B cell (primary cell): ENCODE data around the gene SPATA2. TPM values are rescaled to one million over a fixed set of nuclear protein-coding genes. Genes with fewer than 3 reads are reported as not detected.

Source experiments
- ATAC-seq: fragments of 200-7000 bp; cut with Tn5 transposase; one replicate; pipeline ENCODE4 v1.10.0; 2021; ENCODE audit warnings: low read depth, mild to moderate bottlenecking, moderate number of reproducible peaks, moderate library complexity
- CTCF ChIA-PET: fragments of 350-600 bp; sonication (Branson Sonifier 250); formaldehyde crosslinking; loops from one replicate; lab custom pipeline; 2021; ENCODE audit warnings: antibody characterized with exemption, inconsistent platforms; lab: Charles Lee
- POLR2A ChIA-PET: fragments of 350-600 bp; sonication (Branson Sonifier 250); formaldehyde crosslinking; loops from one replicate; lab custom pipeline; 2021; ENCODE audit warnings: antibody characterized with exemption; lab: Charles Lee
- DNase-seq: peaks from one replicate; pipeline ENCODE4 v3.0.0; 2013
- H2AFZ ChIP-seq: 2 replicates; pipeline ENCODE4 v1.6.1; 2012; ENCODE audit warnings: mild to moderate bottlenecking, low read depth, low read length; ENCODE audit not compliant: insufficient read depth, poor library complexity, severe bottlenecking
- H3K27ac ChIP-seq, 2 donors: 1 replicate in 1 of 2; 2 replicates in 1 of 2; pipeline ENCODE4 v1.5.1; 2012 to 2013; ENCODE audit warnings: low read length in 2 of 2, mild to moderate bottlenecking in 2 of 2, moderate library complexity in 1 of 2
- H3K27me3 ChIP-seq, 4 experiments: fragments of 200-600 bp in 1 of 4; sonication (generic) in 1 of 4; replicated peaks in 1 of 4; 1 replicate in 2 of 4; 2 replicates in 2 of 4; pipeline versions ENCODE4 v1.6.1 to v1.7.0; 2013 to 2016; ENCODE audit warnings: low read length in 3 of 4, mild to moderate bottlenecking in 2 of 4, mixed read lengths in 1 of 4, moderate library complexity in 1 of 4; ENCODE audit not compliant: insufficient read depth in 4 of 4, control insufficient read depth in 3 of 4; ENCODE audit errors: control extremely low read depth in 1 of 4
- H3K36me3 ChIP-seq, 2 experiments: replicated peaks in 1 of 2; 1 replicate in 1 of 2; 2 replicates in 1 of 2; pipeline versions ENCODE4 v1.6.1 to v1.7.1; 2013; ENCODE audit warnings: low read length in 1 of 2; ENCODE audit not compliant: insufficient read depth in 2 of 2, control insufficient read depth in 1 of 2; ENCODE audit errors: control extremely low read depth in 1 of 2, extremely low read depth in 1 of 2
- H3K4me1 ChIP-seq, 2 donors: fragments of 200-600 bp in 1 of 2; sonication (generic) in 1 of 2; 1 replicate in 1 of 2; 2 replicates in 1 of 2; pipeline versions ENCODE4 v1.5.1 to v1.6.1; 2013 to 2017; ENCODE audit warnings: low read length in 2 of 2; ENCODE audit not compliant: control insufficient read depth in 2 of 2, insufficient read depth in 2 of 2
- H3K4me2 ChIP-seq: replicated peaks from 2 replicates; pipeline ENCODE3; 2012; ENCODE audit warnings: mild to moderate bottlenecking, low read depth, low read length; ENCODE audit not compliant: poor library complexity, severe bottlenecking
- H3K4me3 ChIP-seq, 5 experiments: fragments of 200-600 bp in 1 of 5; sonication (generic) in 1 of 5; 1 replicate in 3 of 5; 2 replicates in 2 of 5; pipeline versions ENCODE4 v1.5.1 to v1.7.0; 2011 to 2016; ENCODE audit warnings: low read length in 4 of 5, mild to moderate bottlenecking in 4 of 5, low read depth in 2 of 5, control low read depth in 1 of 5, moderate library complexity in 1 of 5; ENCODE audit not compliant: insufficient read depth in 1 of 5; ENCODE audit errors: control extremely low read depth in 1 of 5, extremely low read depth in 1 of 5
- H3K79me2 ChIP-seq: fragments of 200-600 bp; sonication (generic); one replicate; pipeline ENCODE4 v1.6.0; 2016; ENCODE audit warnings: low read length; ENCODE audit not compliant: control insufficient read depth, insufficient read depth
- H3K9ac ChIP-seq: fragments of 200-600 bp; sonication (generic); 2 replicates; pipeline ENCODE4 v1.6.1; 2017; ENCODE audit warnings: mild to moderate bottlenecking, low read length, moderate library complexity
- H3K9me3 ChIP-seq, 3 donors: one replicate each; pipeline versions ENCODE4 v1.6.1 to v1.7.1; 2013; ENCODE audit warnings: low read length in 2 of 3; ENCODE audit not compliant: control insufficient read depth in 2 of 3, insufficient read depth in 1 of 3; ENCODE audit errors: control extremely low read depth in 1 of 3
- H4K20me1 ChIP-seq: 2 replicates; pipeline ENCODE4 v1.6.0; 2012; ENCODE audit warnings: mild to moderate bottlenecking, low read length; ENCODE audit not compliant: insufficient read depth, control insufficient read depth, poor library complexity, severe bottlenecking
- H3K27ac Mint-ChIP-seq: one replicate; pipeline ENCODE4 v1.8.0; 2021; ENCODE audit warnings: mixed read lengths
- H3K27me3 Mint-ChIP-seq: one replicate; pipeline ENCODE4 v1.8.0; 2021; ENCODE audit warnings: mixed read lengths
- H3K4me1 Mint-ChIP-seq: one replicate; pipeline ENCODE4 v1.8.0; 2021; ENCODE audit warnings: mixed read lengths
- H3K4me3 Mint-ChIP-seq: one replicate; pipeline ENCODE4 v1.8.0; 2021; ENCODE audit warnings: mixed read lengths
- H3K9me3 Mint-ChIP-seq: one replicate; pipeline ENCODE4 v1.8.0; 2022; ENCODE audit warnings: mixed read lengths; ENCODE audit not compliant: insufficient read depth
- CTCF ChIP-seq: fragments of 200-600 bp; IDR thresholded peaks from one replicate; pipeline ENCODE4 v1.8.0; 2022; ENCODE audit warnings: antibody characterized with exemption, mild to moderate bottlenecking
- EZH2 ChIP-seq: IDR thresholded peaks from 2 replicates; pipeline ENCODE4 v1.6.1; 2012; ENCODE audit warnings: borderline replicate concordance, low read depth, mild to moderate bottlenecking, moderate library complexity, low read length; ENCODE audit not compliant: insufficient read depth, poor library complexity, severe bottlenecking
- WGBS: methylation state at CpG from one replicate; pipeline ENCODE4 v1.1.5; 2013; ENCODE audit warnings: missing lambda C conversion rate; ENCODE audit not compliant: insufficient coverage; 5-methylcytosine and 5-hydroxymethylcytosine counted together
- intact Hi-C: fragments of 100-400 bp; cut with micrococcal nuclease; formaldehyde crosslinking; loops from one replicate; pipeline ENCODE4 v1.10.0; 2022
- polyA plus RNA-seq: library from polyadenylated mRNA; depleted of rRNA; stranded (reverse); fragments of >200 nt; gene quantifications from 2 replicates; pipeline ENCODE4 v1.2.3, GENCODE V29; 2012
- total RNA-seq, 2 donors: library from RNA; stranded (reverse); fragments of 120-200 nt in 1 of 2; gene quantifications; 1 replicate in 1 of 2; 2 replicates in 1 of 2; pipeline versions ENCODE4 v1.2.3 to v1.2.4, GENCODE V29; 2013 to 2022

The SPATA2 gene
- total and polyA plus RNA-seq, 2 donors (not counting 1 experiment from before 2014, with no cell fraction given): 10.7 to 20.0 TPM

GRCh38 chr20:49914310-49915117, 815 bp downstream of the SPATA2 start:
- H3K9ac ChIP-seq: peak overlapping the region; percentile 87
- intact Hi-C loops: loop anchor here (1.0 to 10.0 kb wide), 7 partner anchors 14 to 992 kb away; partner anchors contain the start of genes ARFGEF2, B4GALT5, PARD6B and RNF114
- no peaks in the 10 kb centered on the region for H3K9me3 ChIP-seq
- H3K36me3 ChIP-seq: no peaks in the 10 kb centered on the region
- ChIA-PET CTCF (interaction anchor here (1.0 to 2.3 kb wide), 6 partner anchors 11 to 301 kb away, joined by 3 to 7 read pairs (median 4); partner anchors contain the start of gene RNF114), POLR2A (interaction anchor here (0.6 kb wide), 1 partner anchor 121 kb away, joined by 4 read pairs; no protein-coding TSS in a partner anchor)
- peak overlapping the region; percentile 79 to 96 (median 93) for H3K4me3 ChIP-seq
- H3K27me3 Mint-ChIP-seq: no peaks in the 10 kb centered on the region
- peak overlapping the region; percentile 97 to 99 for H3K27ac ChIP-seq
- peaks cover 17% of the 10 kb centered on the region for H4K20me1 ChIP-seq
- no peaks in the 10 kb centered on the region for H3K9me3 Mint-ChIP-seq
- peak overlapping the region; percentile 100 for H3K27ac Mint-ChIP-seq
- DNase-seq: no peak
- H3K4me3 Mint-ChIP-seq: peak overlapping the region; percentile 99
- no peak for TF ChIP-seq EZH2
- TF ChIP-seq CTCF: no peak
- peaks cover 31% of the 10 kb centered on the region for H3K4me1 Mint-ChIP-seq
- peak overlapping the region; percentile 86 for H3K4me2 ChIP-seq
- peaks cover 65% of the 10 kb centered on the region for H3K79me2 ChIP-seq
- peaks cover 12 to 26% of the 10 kb centered on the region in 2 donors for H3K4me1 ChIP-seq
- ATAC-seq: no peak
- H3K27me3 ChIP-seq: no peaks in the 10 kb centered on the region
- WGBS: 10% methylated on average over 19 of the region's 19 CpGs
- peak overlapping the region; percentile 92 for H2AFZ ChIP-seq
